HepG2 (cell line): ENCODE data around the gene ALS2. TPM values are rescaled to one million over a fixed set of nuclear protein-coding genes. Genes with fewer than 3 reads are reported as not detected.

ENCODE experiments used
- ATAC-seq: fragments of 200-7000 bp; cut with Tn5 transposase; 3 replicates; pipeline ENCODE4 v1.9.1; 2020; ENCODE audit warnings: mild to moderate bottlenecking, moderate library complexity
- BruUV-seq: library from RNA; stranded (reverse); fragments of 400-500 nt; replicated peaks from 2 replicates; lab custom pipeline; 2021; lab: Mats Ljungman, UMichigan
- CTCF ChIA-PET: fragments of 300-600 bp; formaldehyde crosslinking; extraction: SDS; loops from one replicate; lab custom pipeline; 2021; ENCODE audit warnings: low total read pairs, inconsistent platforms, low intra/inter-chr PET ratio; lab: Yijun Ruan, JAX
- POLR2A ChIA-PET: fragments of 350-600 bp; sonication (Branson Sonifier 250); formaldehyde crosslinking; loops from one replicate; lab custom pipeline; 2020; ENCODE audit warnings: antibody characterized with exemption, inconsistent platforms; lab: Yijun Ruan, JAX
- DNase-seq: peaks from one replicate; pipeline ENCODE4 v3.0.0-alpha.2; 2015; ENCODE audit warnings: low spot score
- FAIRE-seq: peaks from 3 replicates; lab custom pipeline; 2011; peaks lifted over from hg19 to GRCh38; lab: Jason Lieb, UNC
- H2AFZ ChIP-seq: one replicate; pipeline ENCODE4 v1.6.1; 2011; ENCODE audit warnings: low read length, inconsistent platforms
- H3K27ac ChIP-seq: fragments of 300-600 bp; 3 replicates; pipeline ENCODE4 v1.8.0; 2011; ENCODE audit warnings: mixed run types, mild to moderate bottlenecking, mixed read lengths, low read length, inconsistent platforms; ENCODE audit not compliant: insufficient read depth; ENCODE audit errors: extremely low read length
- H3K27me3 ChIP-seq, 2 experiments: fragments of 200-600 bp in 1 of 2; 2 replicates in 1 of 2; 3 replicates in 1 of 2; pipeline versions ENCODE4 v1.6.0 to v1.8.0; 2011; ENCODE audit warnings: low read length in 2 of 2, mild to moderate bottlenecking in 2 of 2, moderate library complexity in 2 of 2, inconsistent platforms in 1 of 2; ENCODE audit not compliant: insufficient read depth in 2 of 2, control insufficient read depth in 1 of 2
- H3K36me3 ChIP-seq, 2 experiments: fragments of 200-600 bp in 1 of 2; replicated peaks in 1 of 2; 2 replicates in 1 of 2; 3 replicates in 1 of 2; pipeline versions ENCODE4 v1.5.1 to v1.8.0; 2011; ENCODE audit warnings: low read length in 2 of 2, inconsistent platforms in 1 of 2; ENCODE audit not compliant: insufficient read depth in 2 of 2, control insufficient read depth in 1 of 2
- H3K4me1 ChIP-seq: 2 replicates; pipeline ENCODE4 v1.5.1; 2012; ENCODE audit warnings: low read length, inconsistent platforms; ENCODE audit not compliant: insufficient read depth
- H3K4me2 ChIP-seq: 2 replicates; pipeline ENCODE4 v1.6.0; 2011; ENCODE audit warnings: low read depth, low read length, inconsistent platforms
- H3K4me3 ChIP-seq, 3 experiments: fragments of 200-600 bp in 1 of 3; sonication (generic), shearing (Covaris generic) in 1 of 3; replicated peaks in 1 of 3; 2 replicates each; pipeline ENCODE4 v1.5.1; 2011 to 2016; ENCODE audit warnings: low read length in 3 of 3, inconsistent platforms in 2 of 3, low read depth in 2 of 3, mild to moderate bottlenecking in 2 of 3, control low read depth in 1 of 3, mixed read lengths in 1 of 3; ENCODE audit not compliant: insufficient read depth in 1 of 3
- H3K79me2 ChIP-seq: one replicate; pipeline ENCODE4 v1.6.1; 2011; ENCODE audit warnings: low read length, inconsistent platforms; ENCODE audit not compliant: insufficient read depth
- H3K9ac ChIP-seq: 2 replicates; pipeline ENCODE4 v1.6.0; 2011; ENCODE audit warnings: mild to moderate bottlenecking, low read depth, low read length, inconsistent platforms; ENCODE audit not compliant: insufficient read depth
- H3K9me3 ChIP-seq: 2 replicates; pipeline ENCODE4 v1.5.1; 2012; ENCODE audit warnings: mild to moderate bottlenecking, low read length
- H4K20me1 ChIP-seq: 2 replicates; pipeline ENCODE4 v1.6.0; 2011; ENCODE audit warnings: inconsistent platforms, mild to moderate bottlenecking, low read length, moderate library complexity; ENCODE audit not compliant: insufficient read depth
- BRCA1 ChIP-seq: sonication (generic); formaldehyde crosslinking; IDR thresholded peaks from 2 replicates; pipeline ENCODE4 v1.4.0; 2020; ENCODE audit warnings: missing genetic modification reagents
- CHCHD3 ChIP-seq: sonication (generic); formaldehyde crosslinking; IDR thresholded peaks from 2 replicates; pipeline ENCODE4 v1.8.0; 2022; ENCODE audit warnings: mild to moderate bottlenecking, missing genetic modification reagents, moderate library complexity
- EZH2 ChIP-seq: conservative IDR thresholded peaks from 2 replicates; pipeline ENCODE4 v1.6.1; 2012; ENCODE audit warnings: mild to moderate bottlenecking, low read depth, low read length, moderate library complexity
- FOXA1 ChIP-seq, 2 experiments: fragments of 450-650 bp in 1 of 2; sonication (generic) in 1 of 2; formaldehyde crosslinking in 1 of 2; IDR thresholded peaks; 2 replicates each; pipeline versions ENCODE4 v1.4.0 to v1.6.1; 2016 to 2020; ENCODE audit warnings: missing genetic modification reagents in 1 of 2
- FOXM1 ChIP-seq: sonication (generic); formaldehyde crosslinking; IDR thresholded peaks from 2 replicates; pipeline ENCODE4 v1.5.0; 2020; ENCODE audit warnings: missing genetic modification reagents
- GATA4 ChIP-seq: sonication (generic); IDR thresholded peaks from 2 replicates; pipeline ENCODE4 v1.6.1; 2016; ENCODE audit warnings: antibody characterized with exemption, low read depth, borderline replicate concordance
- SRF ChIP-seq: IDR thresholded peaks from 2 replicates; pipeline ENCODE4 v1.6.1; 2011; ENCODE audit warnings: mild to moderate bottlenecking, low read depth, low read length, moderate library complexity
- U2AF1 ChIP-seq: fragments of 200-400 bp; formaldehyde crosslinking; optimal IDR thresholded peaks from 2 replicates; pipeline ENCODE3; 2017; ENCODE audit warnings: mild to moderate bottlenecking, low read depth, low read length
- ZBTB38 ChIP-seq: sonication (generic); formaldehyde crosslinking; IDR thresholded peaks from 2 replicates; pipeline ENCODE4 v1.5.1; 2020; ENCODE audit warnings: mild to moderate bottlenecking, missing genetic modification reagents
- ZBTB42 ChIP-seq: sonication (generic); formaldehyde crosslinking; IDR thresholded peaks from 2 replicates; pipeline ENCODE4 v1.5.0; 2020; ENCODE audit warnings: mild to moderate bottlenecking, missing genetic modification reagents
- ZNF331 ChIP-seq: sonication (generic); formaldehyde crosslinking; IDR thresholded peaks from 2 replicates; pipeline ENCODE4 v1.4.0; 2020; ENCODE audit warnings: missing genetic modification reagents
- ZNF678 ChIP-seq: sonication (generic); formaldehyde crosslinking; IDR thresholded peaks from 2 replicates; pipeline ENCODE4 v1.4.0; 2020; ENCODE audit warnings: mild to moderate bottlenecking, missing genetic modification reagents
- WGBS: methylation state at CpG from one replicate; pipeline ENCODE4 v1.1.6; 2017; ENCODE audit warnings: low lambda C conversion rate; 5-methylcytosine and 5-hydroxymethylcytosine counted together
- in situ Hi-C: cut with HindIII; loops from 2 replicates; pipeline ENCODE4 v1.10.0; 2017; ENCODE audit warnings: low pct_unique_long_range_greater_than_20kb; ENCODE audit not compliant: extremely low pct_ligation_motif_present
- intact Hi-C: fragments of 100-400 bp; cut with micrococcal nuclease; formaldehyde crosslinking; loops from one replicate; pipeline ENCODE4 v1.10.0; 2022; ENCODE audit not compliant: unreplicated experiment
- polyA plus RNA-seq, 8 experiments: library from polyadenylated mRNA; depleted of rRNA in 3 of 8; stranded (reverse) in 7 of 8; unstranded in 1 of 8; fragments of >200 nt; fragmentation: Illumina TruSeq in 4 of 8; extraction: Trizol in 4 of 8; gene quantifications; 2 replicates each; pipeline versions ENCODE4 v1.2.1 to v1.2.3, GENCODE V29; 2011 to 2016; ENCODE audit warnings: low read depth in 4 of 8, missing spikeins in 1 of 8, mixed read lengths in 1 of 8; ENCODE audit not compliant: insufficient read depth in 1 of 8
- total RNA-seq, 5 experiments: library from RNA; depleted of rRNA; stranded (reverse); fragments of >200 nt; fragmentation: Illumina TruSeq; extraction: Trizol; gene quantifications; 2 replicates each; pipeline ENCODE4 v1.2.3, GENCODE V29; 2016; ENCODE audit warnings: low read depth in 1 of 5
- TF ChIP-seq, protein P1 (sequence below): sonication (generic); formaldehyde crosslinking; IDR thresholded peaks from 2 replicates; pipeline ENCODE4 v1.5.1; 2020; ENCODE audit warnings: missing genetic modification reagents, mild to moderate bottlenecking, borderline replicate concordance
- TF ChIP-seq, protein P2 (sequence below): IDR thresholded peaks from 2 replicates; pipeline ENCODE4 v1.6.1; 2016; ENCODE audit warnings: missing genetic modification reagents, missing compliant biosample characterization
- TF ChIP-seq, protein P3 (sequence below): sonication (generic); formaldehyde crosslinking; conservative IDR thresholded peaks from 2 replicates; pipeline ENCODE4 v1.8.0; 2022; ENCODE audit warnings: mild to moderate bottlenecking, moderate library complexity, missing genetic modification reagents
- TF ChIP-seq, protein P4 (sequence below): sonication (generic); formaldehyde crosslinking; IDR thresholded peaks from 2 replicates; pipeline ENCODE4 v1.8.0; 2022; ENCODE audit warnings: missing genetic modification reagents, mild to moderate bottlenecking, inconsistent platforms, borderline replicate concordance
- TF ChIP-seq, protein P5 (sequence below): sonication (generic); formaldehyde crosslinking; IDR thresholded peaks from 2 replicates; pipeline ENCODE4 v1.8.1; 2023; ENCODE audit warnings: mild to moderate bottlenecking, missing genetic modification reagents, borderline replicate concordance

Gene ALS2
- total and polyA plus RNA-seq, 2 of the 13 experiments (the other 11 are each of a cell fraction or from before 2014, with no cell fraction given): 12.7 to 19.3 TPM

DNA sequence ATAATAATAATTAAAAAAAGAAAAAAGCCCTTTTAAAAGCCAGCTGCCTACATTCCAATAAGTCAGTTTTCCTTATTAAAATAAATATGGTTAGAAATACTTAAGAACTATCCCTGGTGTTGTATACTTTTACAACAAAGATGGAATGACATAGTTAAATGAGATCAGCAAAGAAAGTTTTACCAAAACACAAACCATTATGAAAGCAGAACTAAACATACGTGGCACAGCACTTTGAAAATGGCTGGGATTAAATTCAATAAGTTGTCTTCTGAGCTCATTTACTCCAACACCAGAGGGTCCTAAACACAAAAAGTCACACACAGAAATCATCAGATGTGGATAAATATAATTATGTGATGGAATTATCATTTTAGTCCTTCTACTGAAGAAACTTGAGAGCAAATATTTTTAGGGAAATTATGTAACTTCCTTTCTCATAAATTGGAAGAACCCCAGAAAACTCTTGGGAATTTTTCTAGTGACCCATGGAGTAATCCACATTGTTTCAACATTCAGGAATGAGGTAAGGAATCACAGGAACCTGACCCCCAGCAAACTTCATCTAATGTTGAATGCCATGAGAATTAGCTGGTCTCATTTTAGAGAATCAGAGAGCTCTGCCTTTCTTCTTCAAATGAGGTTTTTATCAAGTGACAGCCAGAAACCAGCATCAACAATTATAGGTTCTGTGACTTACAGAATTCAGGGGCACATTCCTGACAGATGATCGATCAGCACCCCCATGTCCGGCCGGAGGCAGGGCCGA, 125.9 kb downstream of the ALS2 start (continued):
- TF ChIP-seq, protein P1, sequence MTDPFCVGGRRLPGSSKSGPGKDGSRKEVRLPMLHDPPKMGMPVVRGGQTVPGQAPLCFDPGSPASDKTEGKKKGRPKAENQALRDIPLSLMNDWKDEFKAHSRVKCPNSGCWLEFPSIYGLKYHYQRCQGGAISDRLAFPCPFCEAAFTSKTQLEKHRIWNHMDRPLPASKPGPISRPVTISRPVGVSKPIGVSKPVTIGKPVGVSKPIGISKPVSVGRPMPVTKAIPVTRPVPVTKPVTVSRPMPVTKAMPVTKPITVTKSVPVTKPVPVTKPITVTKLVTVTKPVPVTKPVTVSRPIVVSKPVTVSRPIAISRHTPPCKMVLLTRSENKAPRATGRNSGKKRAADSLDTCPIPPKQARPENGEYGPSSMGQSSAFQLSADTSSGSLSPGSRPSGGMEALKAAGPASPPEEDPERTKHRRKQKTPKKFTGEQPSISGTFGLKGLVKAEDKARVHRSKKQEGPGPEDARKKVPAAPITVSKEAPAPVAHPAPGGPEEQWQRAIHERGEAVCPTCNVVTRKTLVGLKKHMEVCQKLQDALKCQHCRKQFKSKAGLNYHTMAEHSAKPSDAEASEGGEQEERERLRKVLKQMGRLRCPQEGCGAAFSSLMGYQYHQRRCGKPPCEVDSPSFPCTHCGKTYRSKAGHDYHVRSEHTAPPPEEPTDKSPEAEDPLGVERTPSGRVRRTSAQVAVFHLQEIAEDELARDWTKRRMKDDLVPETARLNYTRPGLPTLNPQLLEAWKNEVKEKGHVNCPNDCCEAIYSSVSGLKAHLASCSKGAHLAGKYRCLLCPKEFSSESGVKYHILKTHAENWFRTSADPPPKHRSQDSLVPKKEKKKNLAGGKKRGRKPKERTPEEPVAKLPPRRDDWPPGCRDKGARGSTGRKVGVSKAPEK (CRISPR knock-in tag): no peak
- TF ChIP-seq EZH2 (no peak), ZBTB38 (no peak), GATA4 (no peak), BRCA1 (CRISPR knock-in tag) (no peak), FOXA1 (IDR thresholded peaks at IDR 0.05) (no peak), FOXA1 (CRISPR knock-in tag; IDR thresholded peaks at IDR 0.05) (no peak), U2AF1 (no peak)
- TF ChIP-seq, protein P2, sequence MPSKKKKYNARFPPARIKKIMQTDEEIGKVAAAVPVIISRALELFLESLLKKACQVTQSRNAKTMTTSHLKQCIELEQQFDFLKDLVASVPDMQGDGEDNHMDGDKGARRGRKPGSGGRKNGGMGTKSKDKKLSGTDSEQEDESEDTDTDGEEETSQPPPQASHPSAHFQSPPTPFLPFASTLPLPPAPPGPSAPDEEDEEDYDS (CRISPR knock-in tag): no peak

DNA sequence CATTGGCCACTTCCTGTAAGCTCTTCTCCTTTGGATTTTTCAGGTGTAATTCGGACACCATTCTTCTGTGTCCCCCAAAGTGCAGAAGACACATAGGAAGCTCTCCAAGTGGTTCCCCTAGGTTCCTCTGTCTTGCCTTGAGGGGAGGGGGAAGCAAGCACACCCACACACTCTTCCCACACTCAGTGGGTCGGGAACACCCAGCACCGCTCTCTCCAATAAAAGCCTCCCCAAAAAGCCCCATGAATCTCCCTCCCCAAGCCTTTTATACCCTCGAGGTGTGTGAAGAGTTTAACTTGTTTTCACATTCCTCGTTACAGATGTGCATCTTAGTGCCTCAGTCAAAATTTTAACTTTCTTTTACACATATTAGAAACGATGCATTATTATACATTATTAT, 127.5 kb downstream of the ALS2 start:
- no peaks in the 10 kb centered on the region for H3K9me3 ChIP-seq
- H3K9ac ChIP-seq: no peak overlapping the region
- H2AFZ ChIP-seq: no peak overlapping the region
- DNase-seq (no peak), ATAC-seq (no peak), FAIRE-seq (no peak)
- intact Hi-C loops (no loop called here), in situ Hi-C loops (no loop called here)
- peaks cover 0 to 20% of the 10 kb centered on the region in 2 experiments; a peak in 3 of 5 replicates for H3K27me3 ChIP-seq
- H3K36me3 ChIP-seq: no peaks in the 10 kb centered on the region
- BruUV-seq: no TSS peak
- H3K4me3 ChIP-seq: no peak overlapping the region
- H3K4me1 ChIP-seq: peaks cover 7% of the 10 kb centered on the region; the same call in 1 of the 2 replicates
- no peaks in the 10 kb centered on the region for H4K20me1 ChIP-seq
- no peak overlapping the region for H3K27ac ChIP-seq
- H3K4me2 ChIP-seq: no peak overlapping the region
- 24% methylated on average over 6 of the region's 6 CpGs for WGBS
- no peaks in the 10 kb centered on the region for H3K79me2 ChIP-seq
- POLR2A ChIA-PET: no interaction called here
- CTCF ChIA-PET: no interaction called here
- TF ChIP-seq ZNF678 (no peak), CHCHD3 (no peak), FOXM1 (CRISPR knock-in tag) (no peak), SRF (no peak), ZBTB42 (no peak), ZNF331 (CRISPR knock-in tag) (no peak)
- TF ChIP-seq, protein P3, sequence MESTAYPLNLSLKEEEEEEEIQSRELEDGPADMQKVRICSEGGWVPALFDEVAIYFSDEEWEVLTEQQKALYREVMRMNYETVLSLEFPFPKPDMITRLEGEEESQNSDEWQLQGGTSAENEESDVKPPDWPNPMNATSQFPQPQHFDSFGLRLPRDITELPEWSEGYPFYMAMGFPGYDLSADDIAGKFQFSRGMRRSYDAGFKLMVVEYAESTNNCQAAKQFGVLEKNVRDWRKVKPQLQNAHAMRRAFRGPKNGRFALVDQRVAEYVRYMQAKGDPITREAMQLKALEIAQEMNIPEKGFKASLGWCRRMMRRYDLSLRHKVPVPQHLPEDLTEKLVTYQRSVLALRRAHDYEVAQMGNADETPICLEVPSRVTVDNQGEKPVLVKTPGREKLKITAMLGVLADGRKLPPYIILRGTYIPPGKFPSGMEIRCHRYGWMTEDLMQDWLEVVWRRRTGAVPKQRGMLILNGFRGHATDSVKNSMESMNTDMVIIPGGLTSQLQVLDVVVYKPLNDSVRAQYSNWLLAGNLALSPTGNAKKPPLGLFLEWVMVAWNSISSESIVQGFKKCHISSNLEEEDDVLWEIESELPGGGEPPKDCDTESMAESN: no peak
- TF ChIP-seq, protein P4, sequence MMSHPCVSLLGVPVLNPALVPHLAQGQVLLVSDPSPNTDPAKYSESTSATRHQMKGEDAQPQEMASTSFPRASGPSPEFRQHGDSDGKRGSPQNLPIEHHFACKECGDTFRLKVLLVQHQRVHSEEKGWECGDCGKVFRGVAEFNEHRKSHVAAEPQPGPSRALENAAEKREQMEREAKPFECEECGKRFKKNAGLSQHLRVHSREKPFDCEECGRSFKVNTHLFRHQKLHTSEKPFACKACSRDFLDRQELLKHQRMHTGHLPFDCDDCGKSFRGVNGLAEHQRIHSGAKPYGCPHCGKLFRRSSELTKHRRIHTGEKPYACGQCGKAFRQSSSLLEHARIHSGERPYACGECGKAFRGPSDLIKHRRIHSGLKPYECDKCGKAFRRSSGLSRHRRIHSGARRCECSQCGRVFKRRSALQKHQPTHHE: no peak
- TF ChIP-seq, protein P5, sequence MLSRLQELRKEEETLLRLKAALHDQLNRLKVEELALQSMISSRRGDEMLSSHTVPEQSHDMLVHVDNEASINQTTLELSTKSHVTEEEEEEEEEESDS: no peak
